Upper lobe of left lung (tissue), 4 donors: ENCODE measurements around the gene ACAA1.

Experiments used
- POLR2AphosphoS5 ChIP-seq, 2 donors: sonication (generic); formaldehyde crosslinking; IDR thresholded peaks; one replicate each; pipeline ENCODE4 v1.5.1; 2017; ENCODE audit warnings: antibody characterized with exemption in 2 of 2
- TF ChIP-seq, protein P1 (sequence below), 6 experiments: fragments of 450-650 bp in 4 of 6; fragments of 200-600 bp in 2 of 6; sonication (generic) in 2 of 6; IDR thresholded peaks; one replicate each; pipeline ENCODE4 v1.5.1; 2016 to 2019; ENCODE audit warnings: antibody characterized with exemption in 6 of 6

DNA sequence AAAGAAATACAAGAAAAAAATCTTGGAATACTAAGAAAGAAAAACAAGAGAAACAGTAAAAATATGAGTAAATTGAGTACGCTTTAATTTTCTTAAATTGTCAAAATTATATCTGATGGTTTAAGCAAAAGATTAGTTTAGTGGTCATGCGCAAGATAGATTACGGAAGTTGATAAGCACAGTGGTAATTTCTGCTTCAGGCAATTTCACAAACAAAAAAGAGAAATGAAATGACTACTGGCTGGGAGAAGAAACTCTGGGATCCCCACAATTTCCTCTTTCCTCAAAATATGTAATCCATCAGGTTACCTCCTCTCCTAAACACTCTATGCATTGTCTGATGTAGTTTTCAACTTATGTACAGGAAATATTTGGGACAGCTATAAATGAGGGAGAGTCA, 10.5 kb upstream of the ACAA1 start:
- TF ChIP-seq POLR2AphosphoS5 (IDR thresholded peaks at IDR 0.05), result no peak
- TF ChIP-seq, protein P1, sequence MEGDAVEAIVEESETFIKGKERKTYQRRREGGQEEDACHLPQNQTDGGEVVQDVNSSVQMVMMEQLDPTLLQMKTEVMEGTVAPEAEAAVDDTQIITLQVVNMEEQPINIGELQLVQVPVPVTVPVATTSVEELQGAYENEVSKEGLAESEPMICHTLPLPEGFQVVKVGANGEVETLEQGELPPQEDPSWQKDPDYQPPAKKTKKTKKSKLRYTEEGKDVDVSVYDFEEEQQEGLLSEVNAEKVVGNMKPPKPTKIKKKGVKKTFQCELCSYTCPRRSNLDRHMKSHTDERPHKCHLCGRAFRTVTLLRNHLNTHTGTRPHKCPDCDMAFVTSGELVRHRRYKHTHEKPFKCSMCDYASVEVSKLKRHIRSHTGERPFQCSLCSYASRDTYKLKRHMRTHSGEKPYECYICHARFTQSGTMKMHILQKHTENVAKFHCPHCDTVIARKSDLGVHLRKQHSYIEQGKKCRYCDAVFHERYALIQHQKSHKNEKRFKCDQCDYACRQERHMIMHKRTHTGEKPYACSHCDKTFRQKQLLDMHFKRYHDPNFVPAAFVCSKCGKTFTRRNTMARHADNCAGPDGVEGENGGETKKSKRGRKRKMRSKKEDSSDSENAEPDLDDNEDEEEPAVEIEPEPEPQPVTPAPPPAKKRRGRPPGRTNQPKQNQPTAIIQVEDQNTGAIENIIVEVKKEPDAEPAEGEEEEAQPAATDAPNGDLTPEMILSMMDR (IDR thresholded peaks at IDR 0.05), result no peak
